AG09309 (cell line): ENCODE measurements around the gene SKA1.

ENCODE experiments used
- DNase-seq: peaks from one replicate; pipeline ENCODE4 v3.0.0-alpha.2; 2010; ENCODE audit warnings: low read depth
- H3K4me3 ChIP-seq: 2 replicates; pipeline ENCODE4 v1.5.1; 2011; ENCODE audit warnings: mild to moderate bottlenecking, low read depth, low read length, moderate library complexity; ENCODE audit not compliant: control insufficient read depth
- CTCF ChIP-seq: IDR thresholded peaks from 2 replicates; pipeline ENCODE4 v1.5.1; 2011; ENCODE audit warnings: mild to moderate bottlenecking, low read depth, low read length, inconsistent platforms; ENCODE audit not compliant: insufficient read depth, control insufficient read depth; ENCODE audit errors: missing control alignments

SKA1 gene

GRCh38 chr18:50439460-50440015 lies 64.7 kb downstream of the SKA1 start:
- no peak for DNase-seq
- no peak for TF ChIP-seq CTCF
- H3K4me3 ChIP-seq, result no peak overlapping the region

GRCh38 chr18:50441016-50441415 lies 66.2 kb downstream of the SKA1 start:
- TF ChIP-seq CTCF, result no peak
- DNase-seq, result no peak
- H3K4me3 ChIP-seq, result no peak overlapping the region

GRCh38 chr18:50441501-50441900 lies 66.7 kb downstream of the SKA1 start:
- no peak for DNase-seq
- no peak for TF ChIP-seq CTCF
- H3K4me3 ChIP-seq, result no peak overlapping the region
